HEK293T (cell line): ENCODE measurements around the gene HBQ1.
"Not testable (repeated sequence)": the region's sequence is repeated elsewhere in the genome, so short reads cannot be mapped to it uniquely, and the experiment has no call there.

Source experiments
- CTCF ChIA-PET: fragments of 350-600 bp; formaldehyde crosslinking; extraction: SDS; loops from one replicate; lab custom pipeline; 2021; ENCODE audit warnings: antibody characterized with exemption, inconsistent platforms; lab: Yijun Ruan, JAX
- POLR2A ChIA-PET: fragments of 350-600 bp; formaldehyde crosslinking; extraction: SDS; loops from one replicate; lab custom pipeline; 2020; ENCODE audit warnings: antibody characterized with exemption, inconsistent platforms; lab: Yijun Ruan, JAX
- DNase-seq: peaks from one replicate; pipeline ENCODE4 v3.0.0; 2012; ENCODE audit warnings: mixed read lengths; ENCODE audit errors: extremely low spot score
- ARNT ChIP-seq: fragments of 450-650 bp; IDR thresholded peaks from 2 replicates; pipeline ENCODE4 v1.6.1; 2017; ENCODE audit warnings: mild to moderate bottlenecking
- BHLHE40 ChIP-seq: fragments of 450-650 bp; IDR thresholded peaks from 2 replicates; pipeline ENCODE4 v1.6.1; 2016; ENCODE audit warnings: mild to moderate bottlenecking, moderate library complexity, borderline replicate concordance
- CTBP1 ChIP-seq: fragments of 450-650 bp; IDR thresholded peaks from 2 replicates; pipeline ENCODE4 v1.6.1; 2016; ENCODE audit warnings: borderline replicate concordance
- ELF4 ChIP-seq: fragments of 450-650 bp; IDR thresholded peaks from 2 replicates; pipeline ENCODE4 v1.6.1; 2017; ENCODE audit warnings: antibody characterized with exemption
- FOXA1 ChIP-seq: fragments of 450-650 bp; IDR thresholded peaks from 2 replicates; pipeline ENCODE4 v1.6.1; 2016; ENCODE audit warnings: mild to moderate bottlenecking
- FOXM1 ChIP-seq: fragments of 450-650 bp; IDR thresholded peaks from 2 replicates; pipeline ENCODE4 v1.6.1; 2017; ENCODE audit warnings: mild to moderate bottlenecking, borderline replicate concordance
- HDGF ChIP-seq: fragments of 450-650 bp; IDR thresholded peaks from 2 replicates; pipeline ENCODE4 v1.6.1; 2017; ENCODE audit warnings: antibody characterized with exemption, borderline replicate concordance
- L3MBTL2 ChIP-seq: fragments of 450-650 bp; conservative IDR thresholded peaks from 2 replicates; pipeline ENCODE4 v1.6.1; 2016; ENCODE audit warnings: mild to moderate bottlenecking
- LEF1 ChIP-seq: fragments of 450-650 bp; IDR thresholded peaks from 2 replicates; pipeline ENCODE4 v1.6.1; 2017; ENCODE audit warnings: mild to moderate bottlenecking, borderline replicate concordance
- NFRKB ChIP-seq: fragments of 450-650 bp; IDR thresholded peaks from 2 replicates; pipeline ENCODE4 v1.6.1; 2016; ENCODE audit warnings: mild to moderate bottlenecking, moderate library complexity
- PKNOX1 ChIP-seq: fragments of 450-650 bp; IDR thresholded peaks from 2 replicates; pipeline ENCODE4 v1.6.1; 2016
- SP1 ChIP-seq: fragments of 450-650 bp; IDR thresholded peaks from 2 replicates; pipeline ENCODE4 v1.6.1; 2017
- SUZ12 ChIP-seq: fragments of 450-650 bp; IDR thresholded peaks from 2 replicates; pipeline ENCODE4 v1.6.1; 2016; ENCODE audit warnings: mild to moderate bottlenecking
- TARDBP ChIP-seq: fragments of 450-650 bp; IDR thresholded peaks from 2 replicates; pipeline ENCODE4 v1.6.1; 2016
- ZNF384 ChIP-seq: fragments of 450-650 bp; IDR thresholded peaks from 2 replicates; pipeline ENCODE4 v1.6.1; 2016

The HBQ1 gene

GRCh38 chr16:170788-171187 lies 9.5 kb upstream of the HBQ1 start:
- POLR2A ChIA-PET, result interaction anchor here (1.2 to 1.4 kb wide), 2 partner anchors 9 to 12 kb away, joined by 3 to 5 read pairs; no protein-coding TSS in a partner anchor
- TF ChIP-seq BHLHE40 (no peak), ARNT (no peak), SUZ12 (no peak), HDGF (no peak), FOXM1 (no peak), ZNF384 (no peak), PKNOX1 (no peak), SP1 (no peak), CTBP1 (no peak), FOXA1 (no peak), LEF1 (no peak)
- CTCF ChIA-PET, result interaction anchor here (0.6 to 0.7 kb wide), 2 partner anchors 63 to 91 kb away, joined by 3 to 5 read pairs; no protein-coding TSS in a partner anchor
- no peak for DNase-seq

GRCh38 chr16:172374-172941 lies 7.8 kb upstream of the HBQ1 start, which contains the start of gene HBA2:
Gene HBA2, plus strand, starts transcription at chr16:172876. Its CDS starts 37 bp downstream, at chr16:172913.
- DNase-seq, POLR2A ChIA-PET, CTCF ChIA-PET: not testable (repeated sequence)

GRCh38 chr16:173211-173854 lies 6.9 kb upstream of the HBQ1 start:
- DNase-seq, CTCF ChIA-PET, POLR2A ChIA-PET: not testable (repeated sequence)

GRCh38 chr16:173928-174769 lies 6.1 kb upstream of the HBQ1 start:
- CTCF ChIA-PET, DNase-seq, POLR2A ChIA-PET: not testable (repeated sequence)

DNA sequence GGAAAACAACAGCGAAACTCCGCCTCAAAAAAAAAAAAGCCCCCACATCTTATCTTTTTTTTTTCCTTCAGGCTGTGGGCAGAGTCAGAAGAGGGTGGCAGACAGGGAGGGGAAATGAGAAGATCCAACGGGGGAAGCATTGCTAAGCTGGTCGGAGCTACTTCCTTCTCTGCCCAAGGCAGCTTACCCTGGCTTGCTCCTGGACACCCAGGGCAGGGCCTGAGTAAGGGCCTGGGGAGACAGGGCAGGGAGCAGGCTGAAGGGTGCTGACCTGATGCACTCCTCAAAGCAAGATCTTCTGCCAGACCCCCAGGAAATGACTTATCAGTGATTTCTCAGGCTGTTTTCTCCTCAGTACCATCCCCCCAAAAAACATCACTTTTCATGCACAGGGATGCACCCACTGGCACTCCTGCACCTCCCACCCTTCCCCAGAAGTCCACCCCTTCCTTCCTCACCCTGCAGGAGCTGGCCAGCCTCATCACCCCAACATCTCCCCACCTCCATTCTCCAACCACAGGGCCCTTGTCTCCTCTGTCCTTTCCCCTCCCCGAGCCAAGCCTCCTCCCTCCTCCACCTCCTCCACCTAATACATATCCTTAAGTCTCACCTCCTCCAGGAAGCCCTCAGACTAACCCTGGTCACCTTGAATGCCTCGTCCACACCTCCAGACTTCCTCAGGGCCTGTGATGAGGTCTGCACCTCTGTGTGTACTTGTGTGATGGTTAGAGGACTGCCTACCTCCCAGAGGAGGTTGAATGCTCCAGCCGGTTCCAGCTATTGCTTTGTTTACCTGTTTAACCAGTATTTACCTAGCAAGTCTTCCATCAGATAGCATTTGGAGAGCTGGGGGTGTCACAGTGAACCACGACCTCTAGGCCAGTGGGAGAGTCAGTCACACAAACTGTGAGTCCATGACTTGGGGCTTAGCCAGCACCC lies 5.0 kb upstream of the HBQ1 start:
- DNase-seq, result no peak
- CTCF ChIA-PET, result no interaction called here
- POLR2A ChIA-PET, result no interaction called here
- TF ChIP-seq SP1, result no peak
- no peak for TF ChIP-seq TARDBP
- TF ChIP-seq L3MBTL2, result no peak
- TF ChIP-seq NFRKB, result no peak
- no peak for TF ChIP-seq FOXA1

DNA sequence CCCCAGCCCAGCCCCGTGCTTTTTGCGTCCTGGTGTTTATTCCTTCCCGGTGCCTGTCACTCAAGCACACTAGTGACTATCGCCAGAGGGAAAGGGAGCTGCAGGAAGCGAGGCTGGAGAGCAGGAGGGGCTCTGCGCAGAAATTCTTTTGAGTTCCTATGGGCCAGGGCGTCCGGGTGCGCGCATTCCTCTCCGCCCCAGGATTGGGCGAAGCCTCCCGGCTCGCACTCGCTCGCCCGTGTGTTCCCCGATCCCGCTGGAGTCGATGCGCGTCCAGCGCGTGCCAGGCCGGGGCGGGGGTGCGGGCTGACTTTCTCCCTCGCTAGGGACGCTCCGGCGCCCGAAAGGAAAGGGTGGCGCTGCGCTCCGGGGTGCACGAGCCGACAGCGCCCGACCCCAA lies 4.3 kb upstream of the HBQ1 start:
- POLR2A ChIA-PET, DNase-seq, CTCF ChIA-PET: not testable (repeated sequence)

DNA sequence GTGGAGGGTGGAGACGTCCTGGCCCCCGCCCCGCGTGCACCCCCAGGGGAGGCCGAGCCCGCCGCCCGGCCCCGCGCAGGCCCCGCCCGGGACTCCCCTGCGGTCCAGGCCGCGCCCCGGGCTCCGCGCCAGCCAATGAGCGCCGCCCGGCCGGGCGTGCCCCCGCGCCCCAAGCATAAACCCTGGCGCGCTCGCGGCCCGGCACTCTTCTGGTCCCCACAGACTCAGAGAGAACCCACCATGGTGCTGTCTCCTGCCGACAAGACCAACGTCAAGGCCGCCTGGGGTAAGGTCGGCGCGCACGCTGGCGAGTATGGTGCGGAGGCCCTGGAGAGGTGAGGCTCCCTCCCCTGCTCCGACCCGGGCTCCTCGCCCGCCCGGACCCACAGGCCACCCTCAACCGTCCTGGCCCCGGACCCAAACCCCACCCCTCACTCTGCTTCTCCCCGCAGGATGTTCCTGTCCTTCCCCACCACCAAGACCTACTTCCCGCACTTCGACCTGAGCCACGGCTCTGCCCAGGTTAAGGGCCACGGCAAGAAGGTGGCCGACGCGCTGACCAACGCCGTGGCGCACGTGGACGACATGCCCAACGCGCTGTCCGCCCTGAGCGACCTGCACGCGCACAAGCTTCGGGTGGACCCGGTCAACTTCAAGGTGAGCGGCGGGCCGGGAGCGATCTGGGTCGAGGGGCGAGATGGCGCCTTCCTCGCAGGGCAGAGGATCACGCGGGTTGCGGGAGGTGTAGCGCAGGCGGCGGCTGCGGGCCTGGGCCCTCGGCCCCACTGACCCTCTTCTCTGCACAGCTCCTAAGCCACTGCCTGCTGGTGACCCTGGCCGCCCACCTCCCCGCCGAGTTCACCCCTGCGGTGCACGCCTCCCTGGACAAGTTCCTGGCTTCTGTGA lies 3.5 kb upstream of the HBQ1 start, which contains the start of gene HBA1:
TSS of gene HBA1 (plus strand) at position 204 of the 906 bp plus-strand sequence. CDS start at position 241, 37 bp downstream.
- CTCF ChIA-PET, DNase-seq, POLR2A ChIA-PET: not testable (repeated sequence)

- ChIA-PET CTCF (no interaction called here), POLR2A (no interaction called here)
- no peak for TF ChIP-seq ELF4
- no peak for DNase-seq
These were observed 2.9 kb upstream of the HBQ1 start for GRCh38 chr16:177394-177822.
